ENCODE results near the gene EPOP. TPM values are rescaled to one million over a fixed set of nuclear protein-coding genes. Genes with fewer than 3 reads are reported as not detected.

Gene EPOP
- total and polyA plus RNA-seq, 4 donors: 0.32 to 1.9 (median 1.1) TPM

DNA sequence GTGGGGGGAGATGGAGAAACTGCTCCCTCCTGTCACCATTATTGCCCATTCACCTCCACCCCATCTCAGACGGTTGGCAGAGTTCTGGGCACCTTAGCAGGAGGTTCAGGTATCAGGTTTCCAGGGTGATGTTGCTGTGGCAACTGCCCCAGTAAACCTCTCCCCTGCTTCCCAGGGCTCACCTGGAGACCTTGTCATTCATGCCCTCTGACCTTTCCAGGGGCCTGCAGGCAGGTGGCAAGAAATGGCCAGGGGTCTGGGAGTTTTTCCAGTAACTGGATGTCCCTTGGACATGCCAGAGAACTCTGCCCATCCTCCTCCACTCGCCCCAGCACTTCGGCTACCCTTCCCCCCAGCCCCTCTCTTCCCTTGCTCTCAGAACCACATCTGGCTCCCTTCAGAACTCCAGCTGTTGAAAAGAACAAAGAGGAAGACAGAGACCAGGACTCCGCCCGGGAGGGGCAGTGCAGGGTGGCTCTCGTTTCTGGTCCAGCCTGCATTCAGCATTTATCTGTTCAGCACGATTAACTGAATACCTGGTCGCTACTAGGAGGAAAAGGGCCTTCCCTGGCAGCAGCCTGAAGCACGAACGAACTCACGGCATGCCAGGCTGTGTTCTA lies 38.8 kb upstream of the EPOP start:
- H3K4me1 ChIP-seq (ENCODE audit: control insufficient read depth in 4 of 4, insufficient read depth in 4 of 4, low read length in 3 of 4): peaks cover 0 to 4% (median 0%) of the 10 kb centered on the region in 4 donors
- no peak overlapping the region for H3K9ac ChIP-seq (ENCODE audit: low read depth in 1 of 2, low read length in 2 of 2)
- no peak for DNase-seq (ENCODE audit: low spot score)
- 87% methylated on average over 11 of the region's 11 CpGs for WGBS
- H3K9me3 ChIP-seq (ENCODE audit: control insufficient read depth in 4 of 4, low read length in 3 of 4): no peaks in the 10 kb centered on the region
- no peak overlapping the region for H3K4me3 ChIP-seq (ENCODE audit: low read depth in 1 of 3, low read length in 3 of 3)
- no peaks in the 10 kb centered on the region for H3K27me3 ChIP-seq (ENCODE audit: control insufficient read depth in 4 of 4, insufficient read depth in 4 of 4, low read length in 3 of 4)
- no peak for TF ChIP-seq FOXA1 (IDR thresholded peaks at IDR 0.05)
- TF ChIP-seq RAD21 (IDR thresholded peaks at IDR 0.05): no peak
- TF ChIP-seq TAF1 (conservative IDR thresholded peaks at IDR 0.05): no peak
- TF ChIP-seq, protein P1, sequence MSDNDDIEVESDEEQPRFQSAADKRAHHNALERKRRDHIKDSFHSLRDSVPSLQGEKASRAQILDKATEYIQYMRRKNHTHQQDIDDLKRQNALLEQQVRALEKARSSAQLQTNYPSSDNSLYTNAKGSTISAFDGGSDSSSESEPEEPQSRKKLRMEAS (IDR thresholded peaks at IDR 0.05): no peak
- no peak for TF ChIP-seq YY1 (IDR thresholded peaks at IDR 0.05)
- no peak for TF ChIP-seq SP1 (IDR thresholded peaks at IDR 0.05)
- TF ChIP-seq HNF4A (conservative IDR thresholded peaks at IDR 0.05): no peak
- peaks cover 6 to 49% (median 15%) of the 10 kb centered on the region in 4 donors for H3K36me3 ChIP-seq (ENCODE audit: control insufficient read depth in 4 of 4, insufficient read depth in 3 of 4, low read depth in 1 of 4, low read length in 3 of 4)
- no peak overlapping the region for H3K27ac ChIP-seq (ENCODE audit: low read depth in 1 of 2, low read length in 2 of 2)

- Histone ChIP-seq H3K4me3 (ENCODE audit: low read depth in 1 of 3, low read length in 3 of 3) (no peak overlapping the region), H3K9me3 (ENCODE audit: control insufficient read depth in 4 of 4, low read length in 3 of 4) (no peaks in the 10 kb centered on the region), H3K4me1 (ENCODE audit: control insufficient read depth in 4 of 4, insufficient read depth in 4 of 4, low read length in 3 of 4) (peaks cover 0 to 4% (median 0%) of the 10 kb centered on the region in 4 donors), H3K36me3 (ENCODE audit: control insufficient read depth in 4 of 4, insufficient read depth in 3 of 4, low read depth in 1 of 4, low read length in 3 of 4) (peaks cover 6 to 47% (median 15%) of the 10 kb centered on the region in 4 donors), H3K27me3 (ENCODE audit: control insufficient read depth in 4 of 4, insufficient read depth in 4 of 4, low read length in 3 of 4) (no peaks in the 10 kb centered on the region), H3K27ac (ENCODE audit: low read depth in 1 of 2, low read length in 2 of 2) (no peak overlapping the region), H3K9ac (ENCODE audit: low read depth in 1 of 2, low read length in 2 of 2) (no peak overlapping the region)
- TF ChIP-seq JUND (IDR thresholded peaks at IDR 0.05): no peak
- WGBS: 97% methylated on average over 10 of the region's 10 CpGs
- no peak for DNase-seq (ENCODE audit: low spot score)
Observed at GRCh38 chr17:38712593-38712992, 37.8 kb upstream of the EPOP start.

DNA sequence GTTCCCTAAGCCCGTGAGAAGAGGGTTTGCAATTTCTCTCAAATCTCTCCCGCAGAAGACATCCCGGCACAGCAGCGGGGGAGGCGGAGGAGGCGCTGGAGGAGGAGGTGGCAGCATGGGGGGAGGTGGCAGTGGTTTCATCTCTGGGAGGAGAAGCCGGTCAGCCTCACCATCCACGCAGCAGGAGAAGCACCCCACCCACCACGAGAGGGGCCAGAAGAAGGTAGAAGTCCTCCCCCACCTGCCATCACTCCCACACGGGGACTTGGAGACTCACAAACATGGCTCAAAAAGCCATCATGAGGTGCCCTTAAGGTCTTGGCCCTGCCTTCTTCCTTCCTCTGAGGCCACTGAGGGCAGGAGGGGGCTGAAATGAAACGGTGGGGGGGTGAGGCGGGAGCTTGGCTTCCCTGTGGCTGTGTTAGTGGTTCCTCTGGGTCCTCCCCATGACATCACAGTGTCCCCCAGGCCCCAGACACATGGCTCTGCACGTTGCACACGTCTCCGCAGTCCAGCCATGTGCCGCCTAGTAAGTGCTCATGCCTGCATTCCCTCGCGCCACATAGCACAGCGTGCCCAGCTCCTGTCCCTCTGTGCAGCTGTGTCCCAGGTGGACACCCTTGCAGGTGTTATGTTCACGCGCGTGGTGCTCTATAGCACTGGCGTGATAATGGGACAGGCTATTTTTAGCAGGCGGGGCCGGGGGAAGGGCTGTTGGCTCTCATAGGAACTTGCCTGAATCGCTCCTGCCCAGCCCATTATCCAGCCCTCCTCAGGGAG lies 37.2 kb upstream of the EPOP start:
- peaks cover 0 to 5% (median 0%) of the 10 kb centered on the region in 4 donors for H3K4me1 ChIP-seq (ENCODE audit: control insufficient read depth in 4 of 4, insufficient read depth in 4 of 4, low read length in 3 of 4)
- WGBS: 85% methylated on average over 26 of the region's 26 CpGs
- H3K9ac ChIP-seq (ENCODE audit: low read depth in 1 of 2, low read length in 2 of 2): no peak overlapping the region
- no peaks in the 10 kb centered on the region for H3K9me3 ChIP-seq (ENCODE audit: control insufficient read depth in 4 of 4, low read length in 3 of 4)
- DNase-seq (ENCODE audit: low spot score): no peak
- no peak for TF ChIP-seq SP1 (IDR thresholded peaks at IDR 0.05)
- no peak for TF ChIP-seq EGR1 (IDR thresholded peaks at IDR 0.05; ENCODE audit: low read depth in 2 of 2)
- TF ChIP-seq RXRA (IDR thresholded peaks at IDR 0.05): no peak
- no peak for TF ChIP-seq HNF4G (IDR thresholded peaks at IDR 0.05)
- TF ChIP-seq, protein P2, sequence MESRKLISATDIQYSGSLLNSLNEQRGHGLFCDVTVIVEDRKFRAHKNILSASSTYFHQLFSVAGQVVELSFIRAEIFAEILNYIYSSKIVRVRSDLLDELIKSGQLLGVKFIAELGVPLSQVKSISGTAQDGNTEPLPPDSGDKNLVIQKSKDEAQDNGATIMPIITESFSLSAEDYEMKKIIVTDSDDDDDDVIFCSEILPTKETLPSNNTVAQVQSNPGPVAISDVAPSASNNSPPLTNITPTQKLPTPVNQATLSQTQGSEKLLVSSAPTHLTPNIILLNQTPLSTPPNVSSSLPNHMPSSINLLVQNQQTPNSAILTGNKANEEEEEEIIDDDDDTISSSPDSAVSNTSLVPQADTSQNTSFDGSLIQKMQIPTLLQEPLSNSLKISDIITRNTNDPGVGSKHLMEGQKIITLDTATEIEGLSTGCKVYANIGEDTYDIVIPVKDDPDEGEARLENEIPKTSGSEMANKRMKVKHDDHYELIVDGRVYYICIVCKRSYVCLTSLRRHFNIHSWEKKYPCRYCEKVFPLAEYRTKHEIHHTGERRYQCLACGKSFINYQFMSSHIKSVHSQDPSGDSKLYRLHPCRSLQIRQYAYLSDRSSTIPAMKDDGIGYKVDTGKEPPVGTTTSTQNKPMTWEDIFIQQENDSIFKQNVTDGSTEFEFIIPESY (IDR thresholded peaks at IDR 0.05): no peak
- TF ChIP-seq, protein P1 (IDR thresholded peaks at IDR 0.05): no peak
- no peak for TF ChIP-seq GABPA (IDR thresholded peaks at IDR 0.05 in 1 of 2, conservative IDR thresholded peaks at IDR 0.05 in 1 of 2)
- no peak for TF ChIP-seq YY1 (IDR thresholded peaks at IDR 0.05)
- no peak for TF ChIP-seq TAF1 (conservative IDR thresholded peaks at IDR 0.05)
- TF ChIP-seq FOXA1 (IDR thresholded peaks at IDR 0.05): no peak
- no peak for TF ChIP-seq CTCF (IDR thresholded peaks at IDR 0.05; ENCODE audit: low read depth, low read length, missing input control)
- no peak for TF ChIP-seq FOXA2 (IDR thresholded peaks at IDR 0.05)
- TF ChIP-seq HNF4A (conservative IDR thresholded peaks at IDR 0.05): no peak
- no peak for TF ChIP-seq JUND (IDR thresholded peaks at IDR 0.05)
- TF ChIP-seq REST (IDR thresholded peaks at IDR 0.05): no peak
- TF ChIP-seq, protein P3, sequence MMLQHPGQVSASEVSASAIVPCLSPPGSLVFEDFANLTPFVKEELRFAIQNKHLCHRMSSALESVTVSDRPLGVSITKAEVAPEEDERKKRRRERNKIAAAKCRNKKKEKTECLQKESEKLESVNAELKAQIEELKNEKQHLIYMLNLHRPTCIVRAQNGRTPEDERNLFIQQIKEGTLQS (IDR thresholded peaks at IDR 0.05): no peak
- no peak for TF ChIP-seq RAD21 (IDR thresholded peaks at IDR 0.05)
- no peak overlapping the region for H3K27ac ChIP-seq (ENCODE audit: low read depth in 1 of 2, low read length in 2 of 2)
- no peak overlapping the region for H3K4me3 ChIP-seq (ENCODE audit: low read depth in 1 of 3, low read length in 3 of 3)
- H3K36me3 ChIP-seq (ENCODE audit: control insufficient read depth in 4 of 4, insufficient read depth in 3 of 4, low read depth in 1 of 4, low read length in 3 of 4): peaks cover 6 to 45% (median 13%) of the 10 kb centered on the region in 4 donors
- H3K27me3 ChIP-seq (ENCODE audit: control insufficient read depth in 4 of 4, insufficient read depth in 4 of 4, low read length in 3 of 4): no peaks in the 10 kb centered on the region
